H1 (cell line): Measurements from ENCODE around the gene RREB1. TPM values are rescaled to one million over a fixed set of nuclear protein-coding genes. Genes with fewer than 3 reads are reported as not detected.

Experiments
- CTCF ChIA-PET: fragments of 300-600 bp; sonication (Branson Sonifier 250); formaldehyde crosslinking; loops from one replicate; lab custom pipeline; 2021; ENCODE audit not compliant: partially characterized antibody; lab: Charles Lee
- POLR2A ChIA-PET: fragments of 300-600 bp; sonication (Branson Sonifier 250); formaldehyde crosslinking; loops from one replicate; lab custom pipeline; 2021; ENCODE audit warnings: inconsistent platforms; ENCODE audit not compliant: partially characterized antibody; lab: Charles Lee
- DNase-seq, 2 experiments: peaks; one replicate each; pipeline versions ENCODE4 v3.0.0 to v3.0.0-alpha.2; 2010 to 2022; ENCODE audit warnings: low spot score in 2 of 2, low read depth in 1 of 2, mixed read lengths in 1 of 2
- FAIRE-seq: peaks from 2 replicates; lab custom pipeline; 2011; peaks lifted over from hg19 to GRCh38; lab: Jason Lieb, UNC
- H2AFZ ChIP-seq: 2 replicates; pipeline ENCODE4 v1.8.1; 2012; ENCODE audit warnings: low read length, inconsistent platforms
- H2AK5ac ChIP-seq: 2 replicates; pipeline ENCODE4 v1.6.1; 2013; ENCODE audit warnings: low read depth, low read length
- H2BK120ac ChIP-seq: replicated peaks from 2 replicates; pipeline ENCODE3; 2013; ENCODE audit warnings: low read depth, low read length, inconsistent platforms
- H2BK12ac ChIP-seq: 2 replicates; pipeline ENCODE4 v1.6.1; 2013; ENCODE audit warnings: low read depth, low read length
- H2BK15ac ChIP-seq: 2 replicates; pipeline ENCODE4 v1.6.1; 2013; ENCODE audit warnings: low read length
- H2BK20ac ChIP-seq: 2 replicates; pipeline ENCODE4 v1.6.1; 2013; ENCODE audit warnings: low read length
- H2BK5ac ChIP-seq: 2 replicates; pipeline ENCODE4 v1.6.1; 2013; ENCODE audit warnings: low read depth, low read length
- H3K14ac ChIP-seq: 2 replicates; pipeline ENCODE4 v1.6.1; 2013; ENCODE audit warnings: inconsistent platforms; ENCODE audit not compliant: insufficient read length
- H3K18ac ChIP-seq: 2 replicates; pipeline ENCODE4 v1.6.1; 2013; ENCODE audit warnings: low read length; ENCODE audit errors: extremely low read depth
- H3K23ac ChIP-seq: 2 replicates; pipeline ENCODE4 v1.6.1; 2013; ENCODE audit warnings: inconsistent platforms; ENCODE audit not compliant: insufficient read length
- H3K23me2 ChIP-seq: 2 replicates; pipeline ENCODE4 v1.6.1; 2013; ENCODE audit warnings: low read depth, low read length
- H3K27ac ChIP-seq: 2 replicates; pipeline ENCODE4 v1.6.1; 2011; ENCODE audit warnings: low read depth, low read length, inconsistent platforms
- H3K27me3 ChIP-seq, 4 experiments: replicated peaks in 1 of 4; 1 replicate in 1 of 4; 2 replicates in 3 of 4; pipeline versions ENCODE4 v1.6.1 to v1.8.1; 2011 to 2013; ENCODE audit warnings: low read length in 3 of 4, mild to moderate bottlenecking in 3 of 4, inconsistent platforms in 2 of 4, mixed read lengths in 2 of 4, moderate library complexity in 1 of 4; ENCODE audit not compliant: control insufficient read depth in 3 of 4, insufficient read depth in 3 of 4; ENCODE audit errors: extremely low read depth in 1 of 4
- H3K36me3 ChIP-seq, 4 experiments: 2 replicates each; pipeline versions ENCODE4 v1.6.1 to v1.8.1; 2011 to 2013; ENCODE audit warnings: mild to moderate bottlenecking in 4 of 4, low read length in 3 of 4, moderate library complexity in 2 of 4, control low read depth in 1 of 4, inconsistent platforms in 1 of 4; ENCODE audit not compliant: insufficient read depth in 4 of 4, control insufficient read depth in 2 of 4
- H3K4ac ChIP-seq: replicated peaks from 2 replicates; pipeline ENCODE3; 2013; ENCODE audit warnings: low read length, low read depth, mixed read lengths, inconsistent platforms; ENCODE audit not compliant: insufficient read length
- H3K4me1 ChIP-seq, 4 experiments: replicated peaks in 1 of 4; 1 replicate in 1 of 4; 2 replicates in 3 of 4; pipeline versions ENCODE4 v1.6.1 to v1.8.1; 2011 to 2013; ENCODE audit warnings: low read length in 3 of 4, inconsistent platforms in 2 of 4, mixed read lengths in 1 of 4; ENCODE audit not compliant: insufficient read depth in 4 of 4, control insufficient read depth in 3 of 4
- H3K4me2 ChIP-seq, 2 experiments: 2 replicates each; pipeline versions ENCODE4 v1.6.1 to v1.8.1; 2011 to 2013; ENCODE audit warnings: low read depth in 2 of 2, low read length in 2 of 2, control low read depth in 1 of 2, inconsistent platforms in 1 of 2, mild to moderate bottlenecking in 1 of 2; ENCODE audit not compliant: insufficient read depth in 1 of 2
- H3K4me3 ChIP-seq, 4 experiments: fragments of 200-600, 300-600 bp in 1 of 4; sonication (generic), shearing (Covaris generic), sonication (Bioruptor Twin) in 1 of 4; 2 replicates each; pipeline versions ENCODE4 v1.5.1 to v1.8.1; 2011 to 2016; ENCODE audit warnings: low read length in 4 of 4, low read depth in 3 of 4, control low read depth in 2 of 4, inconsistent platforms in 2 of 4, mild to moderate bottlenecking in 2 of 4, mixed read lengths in 1 of 4, moderate library complexity in 1 of 4; ENCODE audit not compliant: insufficient read depth in 2 of 4; ENCODE audit errors: extremely low read depth in 1 of 4
- H3K56ac ChIP-seq: replicated peaks from 2 replicates; pipeline ENCODE3; 2013; ENCODE audit warnings: low read depth, mild to moderate bottlenecking, mixed read lengths, low read length, inconsistent platforms; ENCODE audit not compliant: insufficient read length
- H3K79me1 ChIP-seq: 2 replicates; pipeline ENCODE4 v1.6.1; 2013; ENCODE audit warnings: low read depth, low read length, control low read depth
- H3K79me2 ChIP-seq, 2 experiments: 2 replicates each; pipeline versions ENCODE4 v1.6.1 to v1.8.1; 2012 to 2013; ENCODE audit warnings: low read length in 2 of 2, mild to moderate bottlenecking in 2 of 2, inconsistent platforms in 1 of 2; ENCODE audit not compliant: insufficient read depth in 2 of 2, control insufficient read depth in 1 of 2
- H3K9ac ChIP-seq, 4 experiments: replicated peaks in 1 of 4; 1 replicate in 1 of 4; 2 replicates in 3 of 4; pipeline versions ENCODE4 v1.6.1 to v1.8.1; 2011 to 2013; ENCODE audit warnings: low read depth in 3 of 4, low read length in 3 of 4, control low read depth in 2 of 4, mild to moderate bottlenecking in 2 of 4, moderate library complexity in 2 of 4, inconsistent platforms in 1 of 4; ENCODE audit errors: extremely low read depth in 1 of 4
- H3K9me3 ChIP-seq, 2 experiments: 2 replicates each; pipeline versions ENCODE4 v1.6.1 to v1.8.1; 2012 to 2013; ENCODE audit warnings: mild to moderate bottlenecking in 2 of 2, moderate library complexity in 2 of 2, control low read depth in 1 of 2, inconsistent platforms in 1 of 2, low read depth in 1 of 2, low read length in 1 of 2, mixed read lengths in 1 of 2; ENCODE audit not compliant: insufficient read depth in 2 of 2
- H4K20me1 ChIP-seq, 2 experiments: replicated peaks in 1 of 2; 2 replicates each; pipeline versions ENCODE3 to v1.8.1; 2011 to 2013; ENCODE audit warnings: inconsistent platforms in 2 of 2, low read length in 2 of 2, mild to moderate bottlenecking in 1 of 2; ENCODE audit not compliant: insufficient read depth in 2 of 2, control insufficient read depth in 1 of 2
- H4K5ac ChIP-seq: 2 replicates; pipeline ENCODE4 v1.6.1; 2013; ENCODE audit warnings: low read length, low read depth, mixed read lengths, inconsistent platforms; ENCODE audit not compliant: insufficient read length
- H4K8ac ChIP-seq: 2 replicates; pipeline ENCODE4 v1.8.0; 2013; ENCODE audit warnings: mild to moderate bottlenecking, moderate library complexity, low read length, inconsistent platforms; ENCODE audit not compliant: insufficient read depth; ENCODE audit errors: extremely low read depth
- H4K91ac ChIP-seq: replicated peaks from 2 replicates; pipeline ENCODE3; 2013; ENCODE audit warnings: low read length, mixed read lengths, inconsistent platforms; ENCODE audit not compliant: insufficient read length
- WGBS, 2 experiments: shearing (Covaris generic) in 1 of 2; methylation state at CpG; one replicate each; pipeline versions ENCODE4 v1.1.6 to v1.1.7; 2013 to 2015; ENCODE audit warnings: low lambda C conversion rate in 2 of 2, mixed read lengths in 2 of 2, inconsistent platforms in 1 of 2, low coverage in 1 of 2, missing lambda C conversion rate in 1 of 2; ENCODE audit not compliant: insufficient replicate concordance in 2 of 2, insufficient coverage in 1 of 2, insufficient read length in 1 of 2; ENCODE audit errors: extremely low coverage in 1 of 2, missing lambda C conversion rate in 1 of 2; 5-methylcytosine and 5-hydroxymethylcytosine counted together
- polyA plus RNA-seq, 7 experiments: library from polyadenylated mRNA; depleted of rRNA in 3 of 7; stranded (reverse) in 5 of 7; unstranded in 2 of 7; fragments of >200 nt in 5 of 7; fragments of 200-250 nt in 2 of 7; gene quantifications; 1 replicate in 5 of 7; 2 replicates in 1 of 7; 4 replicates in 1 of 7; pipeline versions ENCODE4 v1.2.1 to v1.2.3, GENCODE V29; 2011 to 2013; ENCODE audit warnings: missing spikeins in 2 of 7, mixed read lengths in 2 of 7
- total RNA-seq: library from RNA; stranded (reverse); fragmentation: NEBNext Ultra II Directional; extraction: Animal tissue kit (Norgen Biotek cat#: 25700); gene quantifications from 2 replicates; pipeline ENCODE4 v1.2.1, GENCODE V29; 2021

The RREB1 gene
- total and polyA plus RNA-seq, 2 of the 8 experiments (the other 6 are each of a cell fraction or from before 2014, with no cell fraction given): 3.9 to 34.7 TPM

DNA sequence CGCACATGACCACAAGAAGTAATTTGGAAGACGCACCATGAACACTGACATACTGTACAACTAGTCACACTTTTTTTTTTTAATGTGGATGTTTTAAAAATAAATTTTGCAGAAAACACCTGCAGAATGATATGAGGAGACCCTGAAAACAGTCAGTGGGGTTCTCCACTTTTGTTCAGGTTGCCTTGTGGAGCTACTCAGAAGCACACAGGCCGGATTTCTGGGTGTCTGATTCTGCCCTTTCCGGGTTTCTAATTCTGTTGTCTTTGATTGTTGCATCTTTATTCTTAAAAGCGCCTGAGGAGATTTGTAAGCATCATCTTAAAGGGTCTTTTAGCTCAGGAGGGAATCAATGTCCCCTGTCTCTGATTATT, 130.8 kb downstream of the RREB1 start:
- POLR2A ChIA-PET: interaction anchor here (1.4 kb wide), 1 partner anchor 186 kb away, joined by 4 read pairs; no protein-coding TSS in a partner anchor
- H3K23me2 ChIP-seq: no peaks in the 10 kb centered on the region

More for the DNA sequence above, 130.8 kb downstream of the RREB1 start:
- Histone ChIP-seq H3K56ac (no peak overlapping the region), H3K9ac (no peak overlapping the region), H3K4me3 (no peak overlapping the region), H3K4me2 (no peak overlapping the region), H2BK5ac (no peak overlapping the region), H4K8ac (no peak overlapping the region), H2BK15ac (no peak overlapping the region), H4K20me1 (no peaks in the 10 kb centered on the region), H2BK20ac (no peak overlapping the region), H3K4me1 (peaks cover 9 to 23% (median 14%) of the 10 kb centered on the region in 4 experiments), H3K23ac (no peak overlapping the region), H3K18ac (no peak overlapping the region), H3K14ac (no peak overlapping the region), H4K5ac (no peak overlapping the region), H3K36me3 (no peaks in the 10 kb centered on the region), H3K4ac (no peak overlapping the region), H2BK12ac (no peak overlapping the region), H4K91ac (no peak overlapping the region), H2AK5ac (no peak overlapping the region), H3K9me3 (no peaks in the 10 kb centered on the region), H3K79me2 (no peaks in the 10 kb centered on the region), H3K27me3 (no peaks in the 10 kb centered on the region), H2BK120ac (no peak overlapping the region), H3K27ac (no peak overlapping the region), H2AFZ (no peak overlapping the region), H3K79me1 (peaks cover 4% of the 10 kb centered on the region; the same call in 1 of the 2 replicates)
- CTCF ChIA-PET: interaction anchor here (0.6 to 3.7 kb wide), 52 partner anchors 9 to 611 kb away, joined by 3 to 28 read pairs (median 4); no protein-coding TSS in a partner anchor
- WGBS, 2 experiments: 86% methylated on average over 5 of the region's 5 CpGs; no CpG with 5 or more reads in 1 of the 2 experiments
- FAIRE-seq: no peak
- DNase-seq: no peak
